ENCODE results near the gene TPM2. TPM values are rescaled to one million over a fixed set of nuclear protein-coding genes. Genes with fewer than 3 reads are reported as not detected.

TPM2 gene
- total RNA-seq: 35.1 and 43.1 TPM in 2 replicates

GRCh38 chr9:35689542-35690293 is at the start of gene TPM2:
Gene TPM2, minus strand, starts transcription at chr9:35689925. Its CDS starts 108 bp downstream, at chr9:35689817.

GRCh38 chr9:35732185-35732799 is 42.6 kb upstream of the TPM2 start, which contains the start of the genes CREB3 and TLN1:
Gene CREB3, plus strand, starts transcription at chr9:35732666. Its CDS starts 107 bp downstream, at chr9:35732773.
Gene TLN1, minus strand, starts transcription at chr9:35732195. Its CDS starts 6,501 bp downstream, at chr9:35725694.

GRCh38 chr9:35673132-35674024 is 16.3 kb downstream of the TPM2 start, which contains the start of gene CA9:
Gene CA9, plus strand, starts transcription at chr9:35673928. Its CDS starts 32 bp downstream, at chr9:35673960.

GRCh38 chr9:35664531-35665470 is 24.9 kb downstream of the TPM2 start, which contains the start of gene ARHGEF39:
Gene ARHGEF39, minus strand, starts transcription at chr9:35665195. Its CDS starts 26 bp downstream, at chr9:35665169.

GRCh38 chr9:35658137-35658967 is 31.4 kb downstream of the TPM2 start, which contains the start of gene CCDC107:
Gene CCDC107, plus strand, starts transcription at chr9:35658292. Its CDS starts 88 bp downstream, at chr9:35658380.

GRCh38 chr9:35657546-35658136 is 32.1 kb downstream of the TPM2 start, which contains the start of gene RMRP:
Gene RMRP, minus strand, starts transcription at chr9:35658019.

GRCh38 chr9:35650341-35651158 is 39.2 kb downstream of the TPM2 start, which contains the start of gene SIT1:
Gene SIT1, minus strand, starts transcription at chr9:35650931. Its CDS starts 78 bp downstream, at chr9:35650853.

Other genes with a start within 250 kb of the TPM2 start
- 7.9 and 10.1 TPM in 2 replicates for gene RUSC2, start 199.8 kb downstream of the TPM2 start, total RNA-seq
- gene TESK1, start 84.7 kb downstream of the TPM2 start, total RNA-seq: 9.6 and 16.8 TPM in 2 replicates
- gene CD72, start 71.5 kb downstream of the TPM2 start, total RNA-seq: 0.50 and 1.0 TPM in 2 replicates
- gene SIT1, start 39.0 kb downstream of the TPM2 start, total RNA-seq: not detected in 2 replicates
- 18,537 and 104,493 TPM in 2 replicates for gene RMRP, start 31.9 kb downstream of the TPM2 start, total RNA-seq
- gene CCDC107, start 31.6 kb downstream of the TPM2 start, total RNA-seq: 6.7 and 14.4 TPM in 2 replicates
- 0.07 and 0.34 TPM in 2 replicates for gene ARHGEF39, start 24.7 kb downstream of the TPM2 start, total RNA-seq
- gene CA9, start 16.0 kb downstream of the TPM2 start, total RNA-seq: 0.68 and 7.5 TPM in 2 replicates
- 83.7 and 230 TPM in 2 replicates for gene TLN1, start 42.3 kb upstream of the TPM2 start, total RNA-seq
- 39.5 and 50.9 TPM in 2 replicates for gene CREB3, start 42.7 kb upstream of the TPM2 start, total RNA-seq
- 36.6 and 41.6 TPM in 2 replicates for gene GBA2, start 59.3 kb upstream of the TPM2 start, total RNA-seq
- 17.1 and 25.6 TPM in 2 replicates for gene RGP1, start 59.4 kb upstream of the TPM2 start, total RNA-seq
- gene MSMP, start 64.4 kb upstream of the TPM2 start, total RNA-seq: not detected in 2 replicates
- 4.1 and 15.9 TPM in 2 replicates for gene NPR2, start 101.7 kb upstream of the TPM2 start, total RNA-seq
- gene SPAG8, start 122.3 kb upstream of the TPM2 start, total RNA-seq: 0.14 TPM in 1 of 2 replicates, not detected in the other
- 13.0 and 21.2 TPM in 2 replicates for gene HINT2, start 125.1 kb upstream of the TPM2 start, total RNA-seq
- not detected in 2 replicates for gene FAM221B, start 138.8 kb upstream of the TPM2 start, total RNA-seq
- gene TMEM8B, start 139.3 kb upstream of the TPM2 start, total RNA-seq: 0.68 and 5.8 TPM in 2 replicates
- gene OR13J1, start 180.5 kb upstream of the TPM2 start, total RNA-seq: not detected in 2 replicates
- 0.28 and 0.34 TPM in 2 replicates for gene HRCT1, start 216.3 kb upstream of the TPM2 start, total RNA-seq
- 0.07 TPM in 1 of 2 replicates, not detected in the other for gene SPAAR, start 219.6 kb upstream of the TPM2 start, total RNA-seq

Measured in nasal cavity respiratory epithelium epithelial cell of viscerocranial mucosa (primary cell).